KG1 (cell line): ENCODE results near the gene NAB2.
"Not testable (repeated sequence)": the region's sequence is repeated elsewhere in the genome, so short reads cannot be mapped to it uniquely, and the experiment has no call there.

Experiments used
- DNase-seq: peaks from one replicate; lab custom pipeline; 2025; lab: John Stamatoyannopoulos, UW

Gene NAB2

GRCh38 chr12:57066245-57066644 lies 22.7 kb upstream of the NAB2 start:
- DNase-seq = no peak

GRCh38 chr12:57069523-57069922 lies 19.4 kb upstream of the NAB2 start:
- DNase-seq = no peak

- DNase-seq = no peak
Measured at GRCh38 chr12:57072661-57073060, 16.3 kb upstream of the NAB2 start.

GRCh38 chr12:57073566-57074450 lies 15.1 kb upstream of the NAB2 start:
- DNase-seq = not testable (repeated sequence)

- DNase-seq = peak; percentile 84
Measured at GRCh38 chr12:57078519-57079404, 10.2 kb upstream of the NAB2 start, which contains the start of gene NEMP1. Gene NEMP1 (minus strand): TSS chr12:57078791. CDS start chr12:57078745, 46 bp downstream.

- DNase-seq = no peak
Measured at GRCh38 chr12:57079821-57080220, 9.1 kb upstream of the NAB2 start.

GRCh38 chr12:57080855-57081254 lies 8.1 kb upstream of the NAB2 start:
- no peak for DNase-seq

- DNase-seq = no peak
Measured at GRCh38 chr12:57085999-57086492, 2.9 kb upstream of the NAB2 start.

GRCh38 chr12:57086493-57087009 lies 2.4 kb upstream of the NAB2 start:
- peak; percentile 24 for DNase-seq

GRCh38 chr12:57087010-57087690 lies 1.8 kb upstream of the NAB2 start:
- DNase-seq = peak; percentile 27

- DNase-seq = no peak
Measured at GRCh38 chr12:57087691-57088353, 1.1 kb upstream of the NAB2 start.

GRCh38 chr12:57089271-57090245 lies 644 bp downstream of the NAB2 start:
- no peak for DNase-seq

- DNase-seq = no peak
Measured at GRCh38 chr12:57090490-57090889, 1.6 kb downstream of the NAB2 start.

GRCh38 chr12:57090924-57091637 lies 2.2 kb downstream of the NAB2 start:
- DNase-seq = no peak

- no peak for DNase-seq
Measured at GRCh38 chr12:57091638-57092528, 3.0 kb downstream of the NAB2 start.

- no peak for DNase-seq
Measured at GRCh38 chr12:57092529-57092862, 3.6 kb downstream of the NAB2 start.

GRCh38 chr12:57092876-57093414 lies 4.0 kb downstream of the NAB2 start:
- no peak for DNase-seq
